Activated CD8-positive, alpha-beta T cell treated with anti-CD3 and anti-CD28 coated beads for 36 hours (primary cell): ENCODE results near the gene CNTLN. TPM values are rescaled to one million over a fixed set of nuclear protein-coding genes. Genes with fewer than 3 reads are reported as not detected.

Experiments
- ATAC-seq: fragments of 200-7000 bp; cut with Tn5 transposase; one replicate; pipeline ENCODE4 v1.10.0; 2021; ENCODE audit warnings: mild to moderate bottlenecking, moderate library complexity
- CTCF ChIA-PET: fragments of 350-600 bp; sonication (Branson Sonifier 250); formaldehyde crosslinking; loops from one replicate; lab custom pipeline; 2021; ENCODE audit warnings: antibody characterized with exemption; lab: Charles Lee
- POLR2A ChIA-PET: fragments of 350-600 bp; sonication (Branson Sonifier 250); formaldehyde crosslinking; loops from one replicate; lab custom pipeline; 2021; ENCODE audit warnings: antibody characterized with exemption; lab: Charles Lee
- DNase-seq: peaks from one replicate; pipeline ENCODE4 v3.0.0-alpha.2; 2020
- H3K27ac Mint-ChIP-seq: one replicate; pipeline ENCODE4 v1.8.0; 2021; ENCODE audit warnings: mild to moderate bottlenecking, mixed read lengths
- H3K27me3 Mint-ChIP-seq: one replicate; pipeline ENCODE4 v1.8.0; 2021; ENCODE audit warnings: mixed read lengths
- H3K36me3 Mint-ChIP-seq: one replicate; pipeline ENCODE4 v1.8.0; 2021; ENCODE audit warnings: low read depth, mixed read lengths
- H3K4me1 Mint-ChIP-seq: one replicate; pipeline ENCODE4 v1.8.0; 2021; ENCODE audit warnings: low read depth, mixed read lengths
- H3K4me3 Mint-ChIP-seq: one replicate; pipeline ENCODE4 v1.8.0; 2021; ENCODE audit warnings: mild to moderate bottlenecking, moderate library complexity, mixed read lengths
- H3K9me3 Mint-ChIP-seq: one replicate; pipeline ENCODE4 v1.8.0; 2021; ENCODE audit warnings: mixed read lengths
- intact Hi-C: fragments of 100-400 bp; cut with micrococcal nuclease; formaldehyde crosslinking; loops from one replicate; pipeline ENCODE4 v1.10.0; 2022
- total RNA-seq, 2 experiments: library from RNA; stranded (reverse); gene quantifications; one replicate each; pipeline ENCODE4 v1.2.3, GENCODE V29; 2021
- TF ChIP-seq, protein P1 (sequence below): fragments of 200-600 bp; IDR thresholded peaks from one replicate; pipeline ENCODE4 v1.8.0; 2022; ENCODE audit warnings: antibody characterized with exemption, mild to moderate bottlenecking

Gene CNTLN
- total RNA-seq, 2 experiments from 2014 or later: 0.40 to 0.43 TPM

DNA sequence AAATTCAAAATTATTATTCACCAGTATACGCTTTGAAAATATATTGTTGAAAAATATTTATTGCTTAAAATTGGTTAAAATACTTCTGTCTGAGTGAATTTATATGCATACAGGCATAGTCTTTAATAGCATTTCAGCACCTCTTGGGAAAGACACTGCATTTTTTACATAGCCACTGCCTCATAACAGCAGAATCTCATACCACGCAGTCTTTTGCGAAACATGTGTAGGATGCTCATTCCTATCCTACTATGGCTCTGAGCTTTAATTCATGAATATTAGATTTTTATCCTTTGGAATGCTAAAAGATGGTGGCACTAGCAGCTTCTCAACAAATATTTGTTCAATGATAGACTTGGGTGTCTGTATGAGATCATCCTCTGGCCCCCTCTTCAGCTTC lies 350.1 kb downstream of the CNTLN start:
- ChIA-PET POLR2A (no interaction called here), CTCF (interaction anchor here (1.2 kb wide), 1 partner anchor 422 kb away, joined by 4 read pairs; no protein-coding TSS in a partner anchor)
- Mint-ChIP-seq H3K27me3 (no peaks in the 10 kb centered on the region), H3K4me1 (no peaks in the 10 kb centered on the region), H3K4me3 (no peak overlapping the region), H3K9me3 (no peaks in the 10 kb centered on the region), H3K27ac (no peak overlapping the region), H3K36me3 (no peaks in the 10 kb centered on the region)
- ATAC-seq (no peak), DNase-seq (no peak)
- intact Hi-C loops: no loop called here
- TF ChIP-seq, protein P1, sequence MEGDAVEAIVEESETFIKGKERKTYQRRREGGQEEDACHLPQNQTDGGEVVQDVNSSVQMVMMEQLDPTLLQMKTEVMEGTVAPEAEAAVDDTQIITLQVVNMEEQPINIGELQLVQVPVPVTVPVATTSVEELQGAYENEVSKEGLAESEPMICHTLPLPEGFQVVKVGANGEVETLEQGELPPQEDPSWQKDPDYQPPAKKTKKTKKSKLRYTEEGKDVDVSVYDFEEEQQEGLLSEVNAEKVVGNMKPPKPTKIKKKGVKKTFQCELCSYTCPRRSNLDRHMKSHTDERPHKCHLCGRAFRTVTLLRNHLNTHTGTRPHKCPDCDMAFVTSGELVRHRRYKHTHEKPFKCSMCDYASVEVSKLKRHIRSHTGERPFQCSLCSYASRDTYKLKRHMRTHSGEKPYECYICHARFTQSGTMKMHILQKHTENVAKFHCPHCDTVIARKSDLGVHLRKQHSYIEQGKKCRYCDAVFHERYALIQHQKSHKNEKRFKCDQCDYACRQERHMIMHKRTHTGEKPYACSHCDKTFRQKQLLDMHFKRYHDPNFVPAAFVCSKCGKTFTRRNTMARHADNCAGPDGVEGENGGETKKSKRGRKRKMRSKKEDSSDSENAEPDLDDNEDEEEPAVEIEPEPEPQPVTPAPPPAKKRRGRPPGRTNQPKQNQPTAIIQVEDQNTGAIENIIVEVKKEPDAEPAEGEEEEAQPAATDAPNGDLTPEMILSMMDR: no peak

DNA sequence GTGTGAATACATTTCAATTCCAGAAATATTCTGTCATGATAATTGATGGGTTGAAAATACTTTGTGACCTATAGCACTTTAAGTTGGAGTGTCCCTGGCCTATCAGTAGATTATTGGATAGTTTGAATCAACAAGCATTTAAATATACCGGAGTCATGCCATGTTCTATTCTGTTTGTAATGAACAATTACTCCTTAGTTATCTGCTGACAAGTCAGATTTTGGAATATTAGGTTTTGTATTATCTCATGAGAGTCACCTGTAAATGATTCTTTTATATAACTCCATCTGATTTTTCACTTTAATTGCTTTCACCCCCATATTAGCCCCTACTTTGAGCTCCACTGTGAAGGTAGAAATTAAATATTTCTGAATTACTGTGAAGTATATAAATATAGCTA lies 351.6 kb downstream of the CNTLN start:
- Mint-ChIP-seq H3K9me3 (no peaks in the 10 kb centered on the region), H3K4me1 (no peaks in the 10 kb centered on the region), H3K36me3 (no peaks in the 10 kb centered on the region), H3K27ac (no peak overlapping the region), H3K27me3 (no peaks in the 10 kb centered on the region), H3K4me3 (no peak overlapping the region)
- intact Hi-C loops: no loop called here
- DNase-seq: no peak
- ChIA-PET CTCF (no interaction called here), POLR2A (no interaction called here)
- ATAC-seq: no peak
- TF ChIP-seq, protein P1: no peak

DNA sequence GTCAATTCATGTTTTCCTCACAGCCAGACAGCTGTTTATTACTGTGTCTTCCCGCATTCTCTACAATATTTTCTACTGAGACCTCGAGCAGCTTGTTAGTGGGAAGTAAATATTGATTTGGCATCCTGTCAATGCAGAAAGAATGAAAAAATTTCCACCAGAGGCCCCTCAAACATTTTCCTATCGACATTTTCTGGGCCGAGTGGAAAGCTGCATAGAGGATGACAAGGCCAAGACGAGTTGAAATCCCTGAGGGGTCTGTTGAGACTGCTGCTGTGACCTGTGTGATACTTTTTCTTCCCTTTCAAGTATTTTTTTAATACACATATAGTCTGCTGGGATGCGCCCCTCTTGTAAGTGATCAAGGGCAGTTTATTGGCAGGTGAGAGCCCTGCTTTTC lies 352.6 kb downstream of the CNTLN start:
- ChIA-PET POLR2A (no interaction called here), CTCF (no interaction called here)
- intact Hi-C loops: no loop called here
- H3K36me3 Mint-ChIP-seq: no peaks in the 10 kb centered on the region
- DNase-seq (no peak), ATAC-seq (no peak)
- H3K27me3 Mint-ChIP-seq: no peaks in the 10 kb centered on the region
- no peak overlapping the region for H3K27ac Mint-ChIP-seq
- no peaks in the 10 kb centered on the region for H3K4me1 Mint-ChIP-seq
- H3K9me3 Mint-ChIP-seq: no peaks in the 10 kb centered on the region
- TF ChIP-seq, protein P1: no peak
- H3K4me3 Mint-ChIP-seq: no peak overlapping the region

DNA sequence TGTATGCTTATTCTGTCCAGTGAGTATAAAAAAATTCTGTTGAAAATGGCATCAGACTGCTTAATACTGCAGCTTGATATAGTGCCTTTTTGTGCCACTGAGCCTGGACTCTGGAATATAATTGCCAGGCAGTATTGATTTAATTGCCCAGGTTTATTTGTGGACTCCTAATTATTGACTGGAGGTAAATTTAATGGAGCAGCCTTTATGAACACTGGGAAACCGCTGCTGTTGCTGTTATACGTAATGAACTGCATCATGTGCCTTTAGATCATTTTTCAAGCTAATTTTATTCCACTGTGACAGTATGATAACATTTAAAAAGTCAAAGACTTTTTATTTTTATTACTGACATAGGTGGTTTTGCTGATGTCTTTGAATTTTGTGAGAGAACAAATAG lies 353.8 kb downstream of the CNTLN start:
- no peaks in the 10 kb centered on the region for H3K4me1 Mint-ChIP-seq
- no peak for ATAC-seq
- no peak overlapping the region for H3K4me3 Mint-ChIP-seq
- intact Hi-C loops: no loop called here
- no peak overlapping the region for H3K27ac Mint-ChIP-seq
- ChIA-PET POLR2A (no interaction called here), CTCF (no interaction called here)
- H3K27me3 Mint-ChIP-seq: no peaks in the 10 kb centered on the region
- H3K9me3 Mint-ChIP-seq: no peaks in the 10 kb centered on the region
- H3K36me3 Mint-ChIP-seq: no peaks in the 10 kb centered on the region
- DNase-seq: no peak
- TF ChIP-seq, protein P1: no peak

DNA sequence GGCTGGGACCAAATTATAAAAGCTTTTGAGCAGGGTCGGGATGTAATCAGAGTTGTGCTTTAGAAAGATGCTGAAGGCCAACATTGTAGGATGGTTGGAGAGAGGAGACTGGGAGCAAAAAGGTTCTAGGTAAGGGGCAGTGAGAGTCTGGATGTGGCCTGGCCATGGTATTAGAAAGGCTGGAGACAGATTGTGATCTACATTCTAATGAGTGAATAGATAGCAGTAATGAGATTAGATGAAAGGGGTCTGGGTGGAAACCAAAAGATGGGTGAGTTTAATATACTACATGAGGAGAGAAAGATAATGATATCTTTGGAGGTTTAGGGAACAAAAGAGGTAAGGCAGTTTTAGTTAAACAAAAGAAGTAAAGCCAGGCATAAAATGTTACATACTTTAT lies 355.3 kb downstream of the CNTLN start:
- no peak overlapping the region for H3K4me3 Mint-ChIP-seq
- no peaks in the 10 kb centered on the region for H3K9me3 Mint-ChIP-seq
- POLR2A ChIA-PET: no interaction called here
- H3K4me1 Mint-ChIP-seq: no peaks in the 10 kb centered on the region
- DNase-seq: no peak
- no peaks in the 10 kb centered on the region for H3K36me3 Mint-ChIP-seq
- TF ChIP-seq, protein P1: no peak
- ATAC-seq: no peak
- H3K27ac Mint-ChIP-seq: no peak overlapping the region
- intact Hi-C loops: no loop called here
- H3K27me3 Mint-ChIP-seq: no peaks in the 10 kb centered on the region
- CTCF ChIA-PET: no interaction called here
